ENCODE results near the gene RPL27.

The RPL27 gene

DNA sequence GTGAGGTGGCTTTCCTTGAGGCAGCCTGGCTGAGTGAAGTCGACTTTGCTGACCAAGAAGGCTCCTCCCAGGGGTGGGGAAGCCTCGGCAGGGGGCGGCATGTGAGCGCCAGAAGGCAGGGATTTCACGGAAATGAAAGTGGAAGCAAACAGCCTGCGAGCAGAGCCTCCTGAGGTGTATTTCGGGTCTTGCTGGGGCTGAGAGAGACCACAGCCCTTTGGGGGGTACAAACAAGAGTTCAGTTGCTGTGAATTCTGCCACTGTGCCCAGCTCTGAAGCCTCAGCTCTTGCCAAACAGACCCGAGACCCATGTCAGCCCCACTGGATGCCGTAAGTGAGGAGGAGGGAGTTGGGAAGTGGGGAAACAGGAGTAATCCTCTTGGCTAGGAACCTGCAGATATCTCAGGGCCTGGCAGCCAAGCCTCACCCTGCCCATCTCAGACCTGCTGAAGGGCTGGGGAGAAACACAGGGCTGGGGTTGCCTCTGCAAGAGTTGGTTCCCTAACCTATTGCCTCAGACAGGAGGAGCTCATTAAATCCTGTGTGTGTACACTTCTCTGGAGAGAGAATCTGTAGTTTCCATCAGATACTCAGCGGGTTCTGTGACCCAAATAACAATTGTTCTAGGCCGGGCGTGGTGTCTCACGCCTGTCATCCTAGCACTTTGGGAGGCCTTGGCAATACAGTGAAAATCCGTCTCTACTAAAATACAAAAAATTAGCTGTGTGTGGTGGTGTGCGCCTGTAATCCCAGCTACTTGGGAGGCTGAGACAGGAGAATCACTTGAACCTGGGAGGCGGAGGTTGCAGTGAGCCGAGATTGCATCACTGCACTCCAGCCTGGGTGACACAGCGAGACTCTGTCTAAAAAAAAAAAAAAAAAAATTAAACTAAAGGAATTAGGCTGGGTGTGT is 8.7 kb downstream of the RPL27 start, which contains the start of gene IFI35:
Gene IFI35, plus strand, starts transcription at position 146 of the 913 bp plus-strand sequence. Its CDS starts 164 bp downstream, at position 310.
- no peaks in the 10 kb centered on the region for H3K9me3 ChIP-seq (ENCODE audit: low read depth, low read length)
- TF ChIP-seq FOXP2 (optimal IDR thresholded peaks at IDR 0.05; ENCODE audit: control extremely low read depth, extremely low read length, insufficient read depth) (no peak), EZH2 (IDR thresholded peaks at IDR 0.05) (no peak), POLR2AphosphoS5 (IDR thresholded peaks at IDR 0.05; ENCODE audit: borderline replicate concordance, low read depth, low read length) (no peak)
- peaks cover 24% of the 10 kb centered on the region for H3K36me3 ChIP-seq (ENCODE audit: insufficient read depth, low read length)
- no peak for DNase-seq (ENCODE audit: low read depth, low spot score)
- H3K4me3 ChIP-seq: peak within 1 kb of the TSS; percentile 83
- H3K9ac ChIP-seq (ENCODE audit: insufficient read length): peak within 1 kb of the TSS; percentile 83
- peak within 1 kb of the TSS; percentile 89 for H3K27ac ChIP-seq

DNA sequence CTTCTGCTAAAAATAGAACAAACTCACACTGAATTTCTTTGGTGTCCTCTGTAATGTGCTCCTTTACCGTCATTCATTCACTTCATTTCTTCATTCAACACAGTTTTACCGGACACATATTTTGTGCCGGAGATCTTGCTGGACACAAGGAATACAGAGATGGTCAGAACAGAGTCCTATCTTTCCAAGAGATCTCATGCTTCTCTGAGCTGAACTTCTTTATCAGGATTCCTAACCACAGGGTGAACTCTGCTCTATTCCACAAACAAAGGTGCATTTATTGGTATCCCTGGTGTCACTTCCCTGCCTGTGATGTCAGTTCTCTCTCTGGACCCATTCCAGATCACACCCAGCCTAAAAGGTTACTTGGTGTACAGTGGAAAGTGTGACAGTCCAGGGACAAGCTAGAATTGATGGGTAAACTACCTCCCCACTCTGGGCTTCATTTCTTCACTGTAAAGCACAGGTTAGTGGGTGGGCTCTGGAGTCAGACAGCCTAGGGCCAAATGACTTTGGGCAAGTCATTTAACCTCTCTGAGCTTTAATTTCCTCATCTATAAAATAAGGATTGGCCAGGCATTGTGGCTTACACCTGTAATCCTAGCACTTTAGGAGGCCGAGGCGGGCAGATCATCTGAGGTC is 12.6 kb downstream of the RPL27 start:
- H3K9ac ChIP-seq (ENCODE audit: insufficient read length): no peak overlapping the region
- H3K27ac ChIP-seq: no peak overlapping the region

DNA sequence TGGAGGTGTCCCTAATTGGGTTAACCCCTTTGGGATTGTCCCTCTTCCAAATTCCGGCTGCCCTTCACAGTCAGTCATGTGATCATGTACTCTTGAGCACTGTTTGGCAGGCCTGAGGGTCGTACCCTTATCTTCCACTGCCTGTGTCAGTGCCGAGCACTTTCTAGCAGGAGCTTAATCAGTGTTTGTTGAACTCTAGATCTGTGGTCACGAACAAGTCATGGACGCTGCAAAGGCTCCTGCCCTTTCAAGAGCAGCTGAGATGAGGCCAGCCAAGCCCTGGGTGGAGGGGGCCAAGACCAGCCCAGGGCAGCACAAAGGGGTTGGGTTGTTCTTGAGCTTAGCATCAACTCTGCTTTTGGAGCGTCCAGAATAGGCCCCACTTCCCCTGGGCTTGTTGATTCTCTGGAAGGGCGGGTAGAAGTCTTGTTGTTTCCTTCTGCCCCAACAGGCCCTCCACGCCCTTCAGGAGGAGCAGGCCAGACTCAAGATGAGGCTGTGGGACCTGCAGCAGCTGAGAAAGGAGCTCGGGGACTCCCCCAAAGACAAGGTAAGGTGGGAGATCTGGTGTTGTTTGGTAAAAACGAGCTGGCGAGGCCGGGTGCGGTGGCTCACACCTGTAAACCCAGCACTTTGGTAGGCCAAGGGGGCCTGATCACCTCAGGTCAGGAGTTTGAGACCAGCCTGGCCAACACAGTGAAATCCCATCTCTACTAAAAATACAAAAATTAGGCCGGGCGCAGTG is 13.7 kb downstream of the RPL27 start:
- H3K9ac ChIP-seq (ENCODE audit: insufficient read length): no peak overlapping the region
- H3K9me3 ChIP-seq (ENCODE audit: low read depth, low read length): no peaks in the 10 kb centered on the region
- no peak overlapping the region for H3K4me3 ChIP-seq
- H3K36me3 ChIP-seq (ENCODE audit: insufficient read depth, low read length): no peaks in the 10 kb centered on the region
- TF ChIP-seq EZH2 (IDR thresholded peaks at IDR 0.05) (no peak), POLR2AphosphoS5 (IDR thresholded peaks at IDR 0.05; ENCODE audit: borderline replicate concordance, low read depth, low read length) (no peak), FOXP2 (optimal IDR thresholded peaks at IDR 0.05; ENCODE audit: control extremely low read depth, extremely low read length, insufficient read depth) (no peak)
- DNase-seq (ENCODE audit: low read depth, low spot score): no peak
- H3K27ac ChIP-seq: no peak overlapping the region

More for the DNA sequence above, 12.6 kb downstream of the RPL27 start:
- Histone ChIP-seq H3K9me3 (ENCODE audit: low read depth, low read length) (no peaks in the 10 kb centered on the region), H3K4me3 (no peak overlapping the region), H3K36me3 (ENCODE audit: insufficient read depth, low read length) (no peaks in the 10 kb centered on the region)
- no peak for DNase-seq (ENCODE audit: low read depth, low spot score)
- no peak for TF ChIP-seq POLR2AphosphoS5 (IDR thresholded peaks at IDR 0.05; ENCODE audit: borderline replicate concordance, low read depth, low read length)
- no peak for TF ChIP-seq EZH2 (IDR thresholded peaks at IDR 0.05)
- TF ChIP-seq FOXP2 (optimal IDR thresholded peaks at IDR 0.05; ENCODE audit: control extremely low read depth, extremely low read length, insufficient read depth): no peak

DNA sequence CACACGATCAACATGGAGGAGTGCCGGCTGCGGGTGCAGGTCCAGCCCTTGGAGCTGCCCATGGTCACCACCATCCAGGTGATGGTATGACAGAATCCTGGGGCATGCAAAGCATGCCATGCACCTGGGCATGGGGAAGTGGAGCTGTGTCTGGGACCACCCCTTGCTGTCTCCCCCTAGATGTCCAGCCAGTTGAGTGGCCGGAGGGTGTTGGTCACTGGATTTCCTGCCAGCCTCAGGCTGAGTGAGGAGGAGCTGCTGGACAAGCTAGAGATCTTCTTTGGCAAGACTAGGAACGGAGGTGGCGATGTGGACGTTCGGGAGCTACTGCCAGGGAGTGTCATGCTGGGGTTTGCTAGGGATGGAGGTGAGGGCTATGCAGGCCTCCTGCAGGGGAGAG is 15.1 kb downstream of the RPL27 start:
- TF ChIP-seq EZH2 (IDR thresholded peaks at IDR 0.05) (no peak), FOXP2 (optimal IDR thresholded peaks at IDR 0.05; ENCODE audit: control extremely low read depth, extremely low read length, insufficient read depth) (no peak), POLR2AphosphoS5 (IDR thresholded peaks at IDR 0.05; ENCODE audit: borderline replicate concordance, low read depth, low read length) (no peak)
- no peaks in the 10 kb centered on the region for H3K36me3 ChIP-seq (ENCODE audit: insufficient read depth, low read length)
- H3K9ac ChIP-seq (ENCODE audit: insufficient read length): no peak overlapping the region
- no peak overlapping the region for H3K4me3 ChIP-seq
- no peak overlapping the region for H3K27ac ChIP-seq
- no peak for DNase-seq (ENCODE audit: low read depth, low spot score)
- no peaks in the 10 kb centered on the region for H3K9me3 ChIP-seq (ENCODE audit: low read depth, low read length)

DNA sequence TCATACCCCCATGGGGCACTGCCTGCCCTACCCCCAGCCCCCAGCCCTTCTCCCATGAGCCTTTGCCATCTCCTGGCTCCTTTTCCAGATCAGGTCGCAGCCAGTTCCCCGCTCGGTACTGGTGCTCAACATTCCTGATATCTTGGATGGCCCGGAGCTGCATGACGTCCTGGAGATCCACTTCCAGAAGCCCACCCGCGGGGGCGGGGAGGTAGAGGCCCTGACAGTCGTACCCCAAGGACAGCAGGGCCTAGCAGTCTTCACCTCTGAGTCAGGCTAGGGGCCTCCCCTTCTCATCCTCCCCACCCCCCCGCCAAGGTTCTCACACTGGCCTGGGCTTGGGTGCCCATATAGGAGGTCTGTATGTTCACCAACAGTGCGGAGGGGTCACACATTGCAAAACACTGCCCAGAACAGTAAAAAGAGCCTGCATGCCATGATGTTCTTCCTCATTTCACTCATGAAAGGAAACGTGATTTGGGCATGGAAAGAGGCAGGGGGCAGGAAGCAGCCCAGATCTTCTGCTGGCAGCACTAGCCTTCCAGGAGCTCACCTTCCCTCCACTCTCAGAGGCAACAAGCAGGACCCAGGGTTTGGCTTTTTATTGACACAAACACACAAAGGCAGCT is 15.9 kb downstream of the RPL27 start:
- Histone ChIP-seq H3K27ac (no peak overlapping the region), H3K4me3 (no peak overlapping the region), H3K9ac (ENCODE audit: insufficient read length) (no peak overlapping the region), H3K36me3 (ENCODE audit: insufficient read depth, low read length) (no peaks in the 10 kb centered on the region), H3K9me3 (ENCODE audit: low read depth, low read length) (no peaks in the 10 kb centered on the region)
- TF ChIP-seq FOXP2 (optimal IDR thresholded peaks at IDR 0.05; ENCODE audit: control extremely low read depth, extremely low read length, insufficient read depth): no peak
- no peak for TF ChIP-seq POLR2AphosphoS5 (IDR thresholded peaks at IDR 0.05; ENCODE audit: borderline replicate concordance, low read depth, low read length)
- TF ChIP-seq EZH2 (IDR thresholded peaks at IDR 0.05): no peak
- no peak for DNase-seq (ENCODE audit: low read depth, low spot score)

DNA sequence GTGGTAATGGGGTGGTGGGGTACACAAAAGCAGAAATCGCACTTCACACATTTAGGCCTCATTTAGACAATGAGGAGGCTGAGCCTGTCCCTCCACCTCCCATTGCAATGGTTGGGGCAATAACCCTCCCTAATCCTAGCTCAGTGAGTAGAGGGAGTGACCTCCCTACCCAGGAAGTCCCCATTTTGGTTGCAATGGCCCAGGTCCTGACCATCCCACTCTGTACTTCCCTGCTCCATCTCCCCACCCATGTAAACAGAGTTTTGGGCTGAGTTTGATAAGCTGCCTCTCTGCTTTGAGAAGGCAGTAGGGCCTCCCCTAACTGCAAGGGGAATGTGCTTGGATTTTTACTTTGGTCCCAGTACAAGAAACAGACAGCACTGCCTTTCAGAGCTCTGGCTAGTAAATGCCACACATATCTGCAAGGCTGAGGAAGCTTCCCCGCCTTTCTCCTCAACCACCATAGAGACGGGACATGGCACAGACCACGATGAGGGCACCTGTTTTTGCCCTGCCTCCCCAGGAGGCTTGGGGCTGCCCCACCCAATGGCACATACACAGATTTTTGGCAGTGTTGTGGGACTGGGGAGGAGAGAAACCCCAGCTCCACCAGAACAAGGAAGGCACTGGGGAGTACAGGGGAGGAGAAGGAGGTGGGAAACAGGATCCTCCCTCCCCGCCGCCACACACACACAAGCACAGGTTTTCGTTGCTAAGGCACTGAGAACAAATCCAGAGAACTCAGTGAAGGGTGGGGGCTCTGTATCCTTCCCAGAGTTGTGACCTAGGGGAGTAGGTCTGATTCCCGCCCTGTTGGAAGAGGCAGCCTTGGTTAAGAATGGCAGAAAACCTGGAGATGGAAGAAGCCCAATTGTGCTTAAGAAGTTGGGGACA is 16.7 kb downstream of the RPL27 start:
- no peak overlapping the region for H3K27ac ChIP-seq
- no peaks in the 10 kb centered on the region for H3K36me3 ChIP-seq (ENCODE audit: insufficient read depth, low read length)

DNA sequence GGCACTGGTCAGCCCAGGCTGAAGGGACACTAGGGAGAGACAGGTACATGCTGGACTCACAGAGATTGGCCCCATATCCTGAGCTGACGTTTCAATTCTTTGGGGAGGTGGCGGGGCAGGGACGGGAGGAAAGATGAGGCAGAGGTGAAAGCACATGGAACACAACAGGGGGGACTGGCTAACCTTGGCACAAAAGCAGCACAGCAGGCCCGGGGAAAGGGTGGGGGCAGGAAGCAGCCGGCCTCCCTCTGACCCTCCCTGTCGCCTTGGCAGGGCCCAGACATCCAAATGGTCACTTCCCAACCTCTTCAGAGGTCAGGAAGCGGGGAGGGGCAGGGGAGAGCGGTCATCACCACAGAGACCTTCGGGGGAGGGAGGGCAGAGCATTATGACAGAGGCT is 17.4 kb downstream of the RPL27 start:
- H3K27ac ChIP-seq: no peak overlapping the region
- DNase-seq (ENCODE audit: low read depth, low spot score): no peak
- TF ChIP-seq POLR2AphosphoS5 (IDR thresholded peaks at IDR 0.05; ENCODE audit: borderline replicate concordance, low read depth, low read length) (no peak), FOXP2 (optimal IDR thresholded peaks at IDR 0.05; ENCODE audit: control extremely low read depth, extremely low read length, insufficient read depth) (no peak), EZH2 (IDR thresholded peaks at IDR 0.05) (no peak)
- H3K36me3 ChIP-seq (ENCODE audit: insufficient read depth, low read length): no peaks in the 10 kb centered on the region
- no peak overlapping the region for H3K9ac ChIP-seq (ENCODE audit: insufficient read length)
- no peak overlapping the region for H3K4me3 ChIP-seq
- no peaks in the 10 kb centered on the region for H3K9me3 ChIP-seq (ENCODE audit: low read depth, low read length)

More for the DNA sequence above, 16.7 kb downstream of the RPL27 start:
- Histone ChIP-seq H3K9ac (ENCODE audit: insufficient read length) (no peak overlapping the region), H3K4me3 (no peak overlapping the region), H3K9me3 (ENCODE audit: low read depth, low read length) (no peaks in the 10 kb centered on the region)
- TF ChIP-seq EZH2 (IDR thresholded peaks at IDR 0.05) (no peak), POLR2AphosphoS5 (IDR thresholded peaks at IDR 0.05; ENCODE audit: borderline replicate concordance, low read depth, low read length) (no peak), FOXP2 (optimal IDR thresholded peaks at IDR 0.05; ENCODE audit: control extremely low read depth, extremely low read length, insufficient read depth) (no peak)
- no peak for DNase-seq (ENCODE audit: low read depth, low spot score)

All from SK-N-MC (cell line).